ENCODE measurements around the gene ABCA9.

ABCA9 gene

DNA sequence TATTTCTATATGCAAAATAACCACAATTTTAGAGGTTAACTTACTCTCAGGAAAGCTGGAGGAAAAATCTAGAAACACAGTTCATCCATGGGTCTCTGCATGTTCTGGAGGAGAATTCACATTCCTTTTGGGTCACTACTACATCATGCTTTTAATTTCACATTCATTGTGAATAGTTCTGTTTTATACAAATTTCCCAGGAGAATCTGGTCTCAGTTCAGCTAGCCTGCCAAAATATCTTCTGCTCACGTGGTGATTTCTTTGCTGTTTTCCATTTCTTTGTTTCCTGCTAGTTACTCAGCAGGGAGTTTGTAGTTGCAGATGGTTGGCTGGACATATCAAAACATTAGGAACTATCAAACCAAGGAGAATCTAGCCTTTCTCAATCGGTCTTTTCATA, at the start of gene ABCA9:
TSS of gene ABCA9 (minus strand) at position 106 of the 400 bp plus-strand sequence. CDS start 9,801 bp downstream, outside the sequence.
- TF ChIP-seq CTCF (IDR thresholded peaks at IDR 0.05; ENCODE audit: control extremely low read depth, extremely low read depth, low read depth, missing control alignments) = no peak
- CTCF ChIA-PET = interaction anchor here (1.6 kb wide), 1 partner anchor 19 kb away, joined by 3 read pairs; no protein-coding TSS in a partner anchor
- DNase-seq (ENCODE audit: extremely low spot score) = no peak
- POLR2A ChIA-PET = no interaction called here

DNA sequence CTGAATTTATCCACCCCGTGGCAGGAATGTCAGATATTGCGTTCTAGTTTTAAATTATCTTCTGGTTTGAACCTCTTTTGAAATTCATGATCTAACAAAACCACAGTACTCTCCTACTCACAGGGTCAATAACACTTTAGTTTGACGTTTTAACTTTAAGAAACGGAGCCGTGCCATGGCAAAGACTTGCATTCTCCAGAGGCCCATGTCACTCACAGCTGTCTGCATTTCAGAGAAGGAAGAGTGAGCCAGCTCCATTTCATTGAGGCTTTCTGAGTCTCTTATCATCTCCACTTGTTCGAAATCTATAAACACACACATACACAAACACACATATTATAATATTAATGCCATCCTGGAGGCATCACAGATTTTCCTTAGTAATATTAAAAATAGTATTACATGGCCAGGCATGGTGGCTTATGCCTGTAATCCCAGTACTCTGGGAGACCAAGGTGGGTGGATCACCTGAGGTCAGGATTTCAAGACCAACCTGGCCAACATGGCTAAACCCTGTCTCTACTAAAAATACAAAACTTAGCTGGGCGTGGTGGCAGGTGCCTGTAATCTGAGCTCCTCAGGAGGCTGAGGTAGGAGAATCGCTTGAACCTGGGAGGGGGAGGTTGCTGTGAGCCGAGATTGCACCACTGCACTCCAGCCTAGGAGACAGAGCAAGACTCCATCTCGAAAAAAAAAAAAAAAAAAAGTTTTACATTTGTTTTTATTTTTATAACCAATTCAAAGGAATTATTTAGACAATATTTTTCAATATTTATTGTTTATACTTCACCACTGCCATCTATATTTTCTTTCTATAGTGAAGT, 45.4 kb upstream of the ABCA9 start:
- CTCF ChIA-PET = interaction anchor here (0.8 to 1.6 kb wide), 2 partner anchors 8 to 289 kb away, joined by 3 to 4 read pairs; no protein-coding TSS in a partner anchor
- TF ChIP-seq CTCF (IDR thresholded peaks at IDR 0.05; ENCODE audit: control extremely low read depth, extremely low read depth, low read depth, missing control alignments) = no peak
- DNase-seq (ENCODE audit: extremely low spot score) = no peak
- POLR2A ChIA-PET = no interaction called here

DNA sequence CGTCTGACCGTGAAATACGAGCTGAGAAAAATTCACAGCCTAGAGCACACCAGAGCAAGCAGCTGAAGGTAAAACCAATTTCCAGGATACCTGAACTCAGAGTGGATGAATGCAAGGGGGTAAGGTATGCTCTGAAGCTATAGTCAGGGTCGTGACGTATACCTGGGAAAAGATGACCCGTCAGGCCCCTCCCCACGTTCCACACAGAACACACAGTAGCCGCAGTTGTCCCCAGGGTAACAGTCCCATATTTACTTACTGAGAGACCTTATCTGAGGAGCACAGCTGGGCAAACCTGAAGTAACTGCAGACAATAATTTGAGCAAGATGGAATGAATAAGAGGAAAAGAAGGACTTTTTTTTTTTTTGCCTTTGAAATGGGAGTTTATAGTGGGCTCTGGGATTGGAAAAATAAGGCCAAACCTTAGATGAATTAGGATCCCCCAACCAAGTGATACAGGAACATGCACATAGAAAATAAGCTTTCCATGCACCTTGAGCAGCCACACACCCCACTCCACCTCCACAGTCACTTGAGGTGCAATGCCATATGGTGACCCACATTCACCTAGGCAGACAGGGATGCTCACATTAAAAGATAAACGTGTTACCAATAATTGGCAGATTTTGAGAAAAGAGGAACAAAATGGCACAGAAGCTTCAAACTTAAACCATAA, 43.0 kb upstream of the ABCA9 start:
- no peak for TF ChIP-seq CTCF (IDR thresholded peaks at IDR 0.05; ENCODE audit: control extremely low read depth, extremely low read depth, low read depth, missing control alignments)
- ChIA-PET CTCF (interaction anchor here (1.0 to 2.2 kb wide), 4 partner anchors 7 to 84 kb away, joined by 3 to 9 read pairs (median 5); no protein-coding TSS in a partner anchor), POLR2A (interaction anchor here (0.5 kb wide), 1 partner anchor 1347 kb away, joined by 3 read pairs; no protein-coding TSS in a partner anchor)
- no peak for DNase-seq (ENCODE audit: extremely low spot score)

- no peak for TF ChIP-seq CTCF (IDR thresholded peaks at IDR 0.05; ENCODE audit: control extremely low read depth, extremely low read depth, low read depth, missing control alignments)
- DNase-seq (ENCODE audit: extremely low spot score) = no peak
- ChIA-PET POLR2A (no interaction called here), CTCF (interaction anchor here (0.7 to 1.7 kb wide), 4 partner anchors 8 to 13 kb away, joined by 3 to 4 read pairs (median 4); no protein-coding TSS in a partner anchor)
These were observed 37.9 kb upstream of the ABCA9 start for GRCh38 chr17:69098625-69099024.

DNA sequence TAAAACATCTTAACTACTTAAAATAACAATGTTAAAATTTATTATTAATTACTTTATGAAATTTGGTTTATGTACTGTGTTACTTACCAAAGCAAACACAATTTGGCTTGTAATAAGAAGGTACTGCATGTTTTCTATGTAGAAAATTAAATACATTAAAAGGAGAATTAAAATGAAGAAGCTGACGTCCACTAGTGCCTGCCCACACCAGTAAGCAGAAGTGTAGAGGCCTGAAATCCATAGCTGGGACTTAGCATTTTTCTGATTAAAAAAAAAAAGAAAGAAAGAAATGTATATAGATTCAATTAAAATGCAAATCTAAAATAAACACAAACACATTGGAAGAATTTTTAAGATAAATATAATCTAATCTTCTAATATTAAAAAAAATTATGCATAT, 35.8 kb upstream of the ABCA9 start:
- ChIA-PET CTCF (no interaction called here), POLR2A (no interaction called here)
- no peak for TF ChIP-seq CTCF (IDR thresholded peaks at IDR 0.05; ENCODE audit: control extremely low read depth, extremely low read depth, low read depth, missing control alignments)
- no peak for DNase-seq (ENCODE audit: extremely low spot score)

- DNase-seq (ENCODE audit: extremely low spot score) = no peak
- TF ChIP-seq CTCF (IDR thresholded peaks at IDR 0.05; ENCODE audit: control extremely low read depth, extremely low read depth, low read depth, missing control alignments) = no peak
- ChIA-PET CTCF (no interaction called here), POLR2A (no interaction called here)
These were observed 33.3 kb upstream of the ABCA9 start for GRCh38 chr17:69093995-69094394.
